HL-60 (cell line): ENCODE results near the gene LIN9.

Source experiments
- GABPA ChIP-seq: IDR thresholded peaks from 2 replicates; pipeline ENCODE4 v1.6.1; 2012; ENCODE audit warnings: low read depth
- POLR2AphosphoS5 ChIP-seq: IDR thresholded peaks from 2 replicates; pipeline ENCODE4 v1.6.1; 2012; ENCODE audit warnings: low read depth
- TF ChIP-seq, protein P1 (sequence below): IDR thresholded peaks from 2 replicates; pipeline ENCODE4 v1.6.1; 2012; ENCODE audit warnings: low read depth; ENCODE audit not compliant: insufficient replicate concordance
- TF ChIP-seq, protein P2 (sequence below): IDR thresholded peaks from one replicate; pipeline ENCODE4 v1.5.1; 2011; ENCODE audit warnings: low read length, control low read depth, inconsistent platforms; ENCODE audit not compliant: insufficient read depth

DNA sequence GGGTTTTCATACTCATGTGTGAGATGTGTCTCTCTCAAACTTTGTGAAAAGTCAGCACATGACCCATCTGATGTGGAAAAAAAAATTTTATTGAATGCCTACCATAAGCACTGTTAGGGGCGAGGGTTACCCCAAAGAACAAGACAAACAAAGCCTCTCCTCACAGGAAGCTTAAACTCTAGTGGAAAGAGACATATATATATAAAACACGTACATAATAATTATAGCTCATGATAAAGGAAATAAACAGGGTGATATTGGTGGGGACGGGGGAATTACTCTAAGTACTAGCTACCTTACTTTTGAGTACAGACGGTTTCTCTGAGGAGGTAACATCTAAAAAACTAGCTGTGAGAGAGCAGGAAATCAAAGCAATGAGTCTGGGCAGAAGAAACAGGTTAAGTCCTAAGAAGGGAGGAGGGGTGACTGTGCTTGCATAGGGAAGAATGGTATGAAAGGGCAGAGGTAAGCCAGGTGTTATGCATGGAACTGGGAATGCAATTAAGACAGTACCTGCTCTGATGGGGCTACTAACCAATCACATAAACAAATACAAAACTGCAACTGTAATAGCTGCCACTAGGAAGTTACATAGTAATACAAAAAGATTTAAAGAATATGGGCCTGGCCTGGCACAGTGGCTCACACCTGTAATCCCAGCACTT is 4.5 kb downstream of the LIN9 start:
- no peak for TF ChIP-seq POLR2AphosphoS5
- no peak for TF ChIP-seq GABPA
- TF ChIP-seq, protein P1, sequence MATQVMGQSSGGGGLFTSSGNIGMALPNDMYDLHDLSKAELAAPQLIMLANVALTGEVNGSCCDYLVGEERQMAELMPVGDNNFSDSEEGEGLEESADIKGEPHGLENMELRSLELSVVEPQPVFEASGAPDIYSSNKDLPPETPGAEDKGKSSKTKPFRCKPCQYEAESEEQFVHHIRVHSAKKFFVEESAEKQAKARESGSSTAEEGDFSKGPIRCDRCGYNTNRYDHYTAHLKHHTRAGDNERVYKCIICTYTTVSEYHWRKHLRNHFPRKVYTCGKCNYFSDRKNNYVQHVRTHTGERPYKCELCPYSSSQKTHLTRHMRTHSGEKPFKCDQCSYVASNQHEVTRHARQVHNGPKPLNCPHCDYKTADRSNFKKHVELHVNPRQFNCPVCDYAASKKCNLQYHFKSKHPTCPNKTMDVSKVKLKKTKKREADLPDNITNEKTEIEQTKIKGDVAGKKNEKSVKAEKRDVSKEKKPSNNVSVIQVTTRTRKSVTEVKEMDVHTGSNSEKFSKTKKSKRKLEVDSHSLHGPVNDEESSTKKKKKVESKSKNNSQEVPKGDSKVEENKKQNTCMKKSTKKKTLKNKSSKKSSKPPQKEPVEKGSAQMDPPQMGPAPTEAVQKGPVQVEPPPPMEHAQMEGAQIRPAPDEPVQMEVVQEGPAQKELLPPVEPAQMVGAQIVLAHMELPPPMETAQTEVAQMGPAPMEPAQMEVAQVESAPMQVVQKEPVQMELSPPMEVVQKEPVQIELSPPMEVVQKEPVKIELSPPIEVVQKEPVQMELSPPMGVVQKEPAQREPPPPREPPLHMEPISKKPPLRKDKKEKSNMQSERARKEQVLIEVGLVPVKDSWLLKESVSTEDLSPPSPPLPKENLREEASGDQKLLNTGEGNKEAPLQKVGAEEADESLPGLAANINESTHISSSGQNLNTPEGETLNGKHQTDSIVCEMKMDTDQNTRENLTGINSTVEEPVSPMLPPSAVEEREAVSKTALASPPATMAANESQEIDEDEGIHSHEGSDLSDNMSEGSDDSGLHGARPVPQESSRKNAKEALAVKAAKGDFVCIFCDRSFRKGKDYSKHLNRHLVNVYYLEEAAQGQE, result no peak
- TF ChIP-seq, protein P2, sequence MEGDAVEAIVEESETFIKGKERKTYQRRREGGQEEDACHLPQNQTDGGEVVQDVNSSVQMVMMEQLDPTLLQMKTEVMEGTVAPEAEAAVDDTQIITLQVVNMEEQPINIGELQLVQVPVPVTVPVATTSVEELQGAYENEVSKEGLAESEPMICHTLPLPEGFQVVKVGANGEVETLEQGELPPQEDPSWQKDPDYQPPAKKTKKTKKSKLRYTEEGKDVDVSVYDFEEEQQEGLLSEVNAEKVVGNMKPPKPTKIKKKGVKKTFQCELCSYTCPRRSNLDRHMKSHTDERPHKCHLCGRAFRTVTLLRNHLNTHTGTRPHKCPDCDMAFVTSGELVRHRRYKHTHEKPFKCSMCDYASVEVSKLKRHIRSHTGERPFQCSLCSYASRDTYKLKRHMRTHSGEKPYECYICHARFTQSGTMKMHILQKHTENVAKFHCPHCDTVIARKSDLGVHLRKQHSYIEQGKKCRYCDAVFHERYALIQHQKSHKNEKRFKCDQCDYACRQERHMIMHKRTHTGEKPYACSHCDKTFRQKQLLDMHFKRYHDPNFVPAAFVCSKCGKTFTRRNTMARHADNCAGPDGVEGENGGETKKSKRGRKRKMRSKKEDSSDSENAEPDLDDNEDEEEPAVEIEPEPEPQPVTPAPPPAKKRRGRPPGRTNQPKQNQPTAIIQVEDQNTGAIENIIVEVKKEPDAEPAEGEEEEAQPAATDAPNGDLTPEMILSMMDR, result no peak
